IPS-20b (cell line): ENCODE data around the gene COA6.
"Not testable (repeated sequence)": the region's sequence is repeated elsewhere in the genome, so short reads cannot be mapped to it uniquely, and the experiment has no call there.

Experiments
- H3K27ac ChIP-seq: one replicate; pipeline ENCODE4 v1.5.1; 2013; ENCODE audit warnings: low read length
- H3K27me3 ChIP-seq: 2 replicates; pipeline ENCODE4 v1.6.1; 2013; ENCODE audit warnings: mild to moderate bottlenecking, low read length, inconsistent platforms; ENCODE audit not compliant: insufficient read depth
- H3K36me3 ChIP-seq: 2 replicates; pipeline ENCODE4 v1.6.1; 2013; ENCODE audit warnings: low read depth, mild to moderate bottlenecking, inconsistent platforms, low read length, moderate library complexity; ENCODE audit not compliant: insufficient read depth
- H3K4me1 ChIP-seq: 2 replicates; pipeline ENCODE4 v1.6.1; 2013; ENCODE audit warnings: mild to moderate bottlenecking, control low read depth, inconsistent platforms, low read length, moderate library complexity; ENCODE audit not compliant: insufficient read depth
- H3K4me3 ChIP-seq: 2 replicates; pipeline ENCODE4 v1.5.1; 2013; ENCODE audit warnings: mild to moderate bottlenecking, low read length, inconsistent platforms
- H3K9ac ChIP-seq: 2 replicates; pipeline ENCODE4 v1.6.1; 2013; ENCODE audit warnings: low read depth, mild to moderate bottlenecking, inconsistent platforms, low read length, moderate library complexity
- H3K9me3 ChIP-seq: 2 replicates; pipeline ENCODE4 v1.6.1; 2013; ENCODE audit warnings: mild to moderate bottlenecking, low read depth, low read length, inconsistent platforms; ENCODE audit not compliant: insufficient read depth

Gene COA6

GRCh38 chr1:234398849-234399381, 25.7 kb downstream of the COA6 start:
- H3K4me1 ChIP-seq = no peaks in the 10 kb centered on the region
- H3K4me3 ChIP-seq = no peak overlapping the region
- H3K9me3 ChIP-seq = no peaks in the 10 kb centered on the region
- no peak overlapping the region for H3K9ac ChIP-seq
- H3K36me3 ChIP-seq = 0 out of 2 replicates have a peak, but pooled peaks cover 12% of the 10 kb centered on the region
- H3K27ac ChIP-seq = no peak overlapping the region
- H3K27me3 ChIP-seq = no peaks in the 10 kb centered on the region

GRCh38 chr1:234399515-234399914, 26.3 kb downstream of the COA6 start:
- H3K27me3 ChIP-seq, H3K9ac ChIP-seq, H3K27ac ChIP-seq, H3K4me1 ChIP-seq, H3K4me3 ChIP-seq, H3K9me3 ChIP-seq: not testable (repeated sequence)
- H3K36me3 ChIP-seq = 0 out of 2 replicates have a peak, but pooled peaks cover 12% of the 10 kb centered on the region

DNA sequence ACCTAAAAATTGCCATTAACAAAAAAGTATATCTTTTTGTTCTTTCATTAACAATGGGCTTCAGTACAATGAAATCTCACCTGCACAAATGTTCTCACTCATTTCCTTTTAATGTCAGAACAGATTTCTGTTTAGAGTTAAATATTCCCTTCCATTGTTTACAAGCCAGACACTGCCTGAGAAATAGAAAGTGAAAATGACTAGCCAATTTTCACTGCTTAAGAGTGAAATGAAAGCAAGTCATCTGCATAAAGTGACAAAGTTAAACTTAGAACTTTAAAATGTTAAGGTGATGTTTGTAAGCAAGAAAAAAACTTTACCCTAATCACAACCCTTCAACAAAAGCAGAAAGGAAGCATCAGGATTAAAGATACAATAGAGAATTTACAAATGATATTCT, 27.5 kb downstream of the COA6 start:
- Histone ChIP-seq H3K4me3 (no peak overlapping the region), H3K9me3 (no peaks in the 10 kb centered on the region), H3K27ac (no peak overlapping the region), H3K27me3 (no peaks in the 10 kb centered on the region), H3K9ac (no peak overlapping the region), H3K4me1 (no peaks in the 10 kb centered on the region), H3K36me3 (peaks cover 19% of the 10 kb centered on the region)

DNA sequence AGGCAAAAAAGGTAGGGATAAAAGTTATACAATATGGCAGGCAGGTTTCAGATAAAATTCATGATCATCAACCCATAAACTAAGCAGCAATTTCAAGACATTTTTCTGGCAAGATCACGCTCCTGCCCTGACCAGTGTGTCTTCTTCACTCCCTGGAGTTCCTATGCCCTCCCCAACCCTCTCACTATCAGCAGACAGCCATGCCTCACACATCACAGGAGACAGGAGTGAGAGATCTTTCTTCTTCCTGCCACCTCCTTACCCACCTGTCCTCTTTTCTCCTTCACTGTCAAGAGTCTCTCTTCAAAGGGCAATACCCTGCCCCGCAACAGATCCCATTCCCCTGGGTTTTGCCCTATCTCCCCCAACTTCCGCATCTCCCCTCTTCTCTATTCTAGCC, 28.4 kb downstream of the COA6 start:
- Histone ChIP-seq H3K9ac (no peak overlapping the region), H3K36me3 (peaks cover 22% of the 10 kb centered on the region), H3K27ac (no peak overlapping the region), H3K27me3 (no peaks in the 10 kb centered on the region), H3K4me1 (no peaks in the 10 kb centered on the region), H3K9me3 (no peaks in the 10 kb centered on the region), H3K4me3 (no peak overlapping the region)

GRCh38 chr1:234402939-234403338, 29.7 kb downstream of the COA6 start:
- H3K9me3 ChIP-seq = no peaks in the 10 kb centered on the region
- H3K27me3 ChIP-seq = no peaks in the 10 kb centered on the region
- no peak overlapping the region for H3K27ac ChIP-seq
- peaks cover 22% of the 10 kb centered on the region for H3K36me3 ChIP-seq
- H3K4me3 ChIP-seq = no peak overlapping the region
- no peak overlapping the region for H3K9ac ChIP-seq
- H3K4me1 ChIP-seq = no peaks in the 10 kb centered on the region

DNA sequence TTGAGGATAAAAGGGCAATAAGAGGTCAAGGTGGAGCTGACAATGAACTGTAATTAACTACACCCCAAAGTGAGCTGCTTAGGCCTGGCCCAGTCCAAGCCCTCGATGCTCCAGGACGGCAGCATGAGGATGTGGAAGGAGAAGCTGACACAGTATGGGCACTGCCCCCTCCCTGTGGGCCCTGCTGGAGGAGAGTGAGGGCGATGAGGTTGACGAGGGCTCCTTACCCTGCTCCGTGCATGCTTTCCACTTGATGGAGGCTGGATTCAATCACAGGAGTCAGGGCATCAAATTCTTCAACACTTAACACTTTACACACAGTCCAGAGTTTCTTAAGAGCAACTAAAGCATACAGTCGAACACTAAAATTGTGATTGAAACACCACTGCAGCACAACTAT, 32.4 kb downstream of the COA6 start:
- H3K9ac ChIP-seq = no peak overlapping the region
- no peaks in the 10 kb centered on the region for H3K27me3 ChIP-seq
- H3K36me3 ChIP-seq = peaks cover 33% of the 10 kb centered on the region
- H3K9me3 ChIP-seq = no peaks in the 10 kb centered on the region
- no peak overlapping the region for H3K27ac ChIP-seq
- H3K4me3 ChIP-seq = no peak overlapping the region
- no peaks in the 10 kb centered on the region for H3K4me1 ChIP-seq

DNA sequence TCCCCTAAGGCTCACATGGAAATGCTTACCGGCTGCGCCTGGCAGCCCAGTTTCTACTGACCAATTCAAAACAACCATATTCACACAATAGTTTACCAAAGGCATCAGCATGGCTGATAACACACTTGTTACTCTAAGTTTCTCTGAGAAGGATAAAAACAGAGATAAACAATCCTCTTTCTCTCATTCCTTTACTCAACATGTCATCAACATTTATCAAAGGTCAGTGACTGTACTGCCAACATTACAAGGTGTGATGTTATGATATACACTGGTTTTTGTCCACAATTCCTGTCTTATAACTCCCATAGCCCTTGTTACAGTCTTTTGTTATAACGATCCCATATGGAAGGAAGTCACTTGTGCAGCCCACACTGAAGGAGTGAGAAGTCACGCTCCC, 33.6 kb downstream of the COA6 start:
- H3K36me3 ChIP-seq = peaks cover 33% of the 10 kb centered on the region
- H3K27me3 ChIP-seq = no peaks in the 10 kb centered on the region

DNA sequence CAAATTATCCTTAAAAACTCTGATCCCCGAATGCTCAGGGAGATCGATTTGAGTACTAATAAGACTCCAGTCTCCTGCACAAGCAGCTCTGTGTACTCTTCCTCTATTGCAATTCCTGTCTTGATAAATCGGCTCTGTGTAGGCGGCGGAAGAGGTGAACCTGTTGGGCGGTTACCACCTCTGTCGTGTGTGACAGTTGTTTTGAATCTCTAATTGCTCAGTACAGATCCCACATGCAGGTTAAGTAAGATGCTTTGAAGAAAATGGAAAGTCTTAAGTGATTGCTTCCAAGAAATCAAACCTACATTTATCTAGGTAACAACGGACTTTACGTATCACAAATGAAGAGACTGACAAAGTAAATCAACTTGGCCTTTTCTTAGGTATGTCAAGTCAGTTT, 35.5 kb downstream of the COA6 start:
- peaks cover 46% of the 10 kb centered on the region for H3K36me3 ChIP-seq
- no peaks in the 10 kb centered on the region for H3K27me3 ChIP-seq
- H3K4me3 ChIP-seq = no peak overlapping the region
- no peak overlapping the region for H3K9ac ChIP-seq
- H3K27ac ChIP-seq = no peak overlapping the region
- H3K9me3 ChIP-seq = no peaks in the 10 kb centered on the region
- H3K4me1 ChIP-seq = no peaks in the 10 kb centered on the region

More for the DNA sequence above, 33.6 kb downstream of the COA6 start:
- H3K9ac ChIP-seq = no peak overlapping the region
- no peaks in the 10 kb centered on the region for H3K9me3 ChIP-seq
- H3K4me1 ChIP-seq = no peaks in the 10 kb centered on the region
- H3K4me3 ChIP-seq = no peak overlapping the region
- no peak overlapping the region for H3K27ac ChIP-seq

DNA sequence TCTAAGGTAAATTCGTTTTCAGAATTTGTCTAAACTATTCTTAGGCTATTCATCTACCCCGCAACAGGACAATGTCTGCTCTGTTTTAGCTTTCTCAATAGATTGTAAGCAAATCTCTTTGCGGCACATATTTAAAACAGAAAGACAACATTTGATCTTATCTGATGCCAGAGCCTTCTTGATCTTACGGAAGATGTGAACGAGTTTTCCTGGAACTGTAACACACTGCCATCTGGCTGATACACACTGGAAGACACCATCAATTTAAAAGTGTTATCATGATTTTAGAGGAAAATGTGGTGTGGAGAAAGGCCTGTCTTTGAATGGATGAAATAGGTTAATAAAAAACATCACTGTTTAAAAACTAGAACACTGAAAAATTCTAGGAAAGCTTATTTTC, 36.1 kb downstream of the COA6 start:
- Histone ChIP-seq H3K36me3 (peaks cover 46% of the 10 kb centered on the region), H3K27ac (no peak overlapping the region), H3K27me3 (no peaks in the 10 kb centered on the region), H3K4me1 (no peaks in the 10 kb centered on the region), H3K9ac (no peak overlapping the region), H3K4me3 (no peak overlapping the region), H3K9me3 (no peaks in the 10 kb centered on the region)

GRCh38 chr1:234412830-234413229, 39.6 kb downstream of the COA6 start:
- no peaks in the 10 kb centered on the region for H3K27me3 ChIP-seq
- no peaks in the 10 kb centered on the region for H3K9me3 ChIP-seq
- no peak overlapping the region for H3K4me3 ChIP-seq
- no peaks in the 10 kb centered on the region for H3K4me1 ChIP-seq
- peaks cover 47% of the 10 kb centered on the region for H3K36me3 ChIP-seq
- H3K9ac ChIP-seq = no peak overlapping the region
- H3K27ac ChIP-seq = no peak overlapping the region

GRCh38 chr1:234413485-234413884, 40.2 kb downstream of the COA6 start:
- Histone ChIP-seq H3K4me1 (no peaks in the 10 kb centered on the region), H3K9me3 (no peaks in the 10 kb centered on the region), H3K9ac (no peak overlapping the region), H3K4me3 (no peak overlapping the region), H3K27me3 (no peaks in the 10 kb centered on the region), H3K36me3 (peaks cover 45% of the 10 kb centered on the region), H3K27ac (no peak overlapping the region)

DNA sequence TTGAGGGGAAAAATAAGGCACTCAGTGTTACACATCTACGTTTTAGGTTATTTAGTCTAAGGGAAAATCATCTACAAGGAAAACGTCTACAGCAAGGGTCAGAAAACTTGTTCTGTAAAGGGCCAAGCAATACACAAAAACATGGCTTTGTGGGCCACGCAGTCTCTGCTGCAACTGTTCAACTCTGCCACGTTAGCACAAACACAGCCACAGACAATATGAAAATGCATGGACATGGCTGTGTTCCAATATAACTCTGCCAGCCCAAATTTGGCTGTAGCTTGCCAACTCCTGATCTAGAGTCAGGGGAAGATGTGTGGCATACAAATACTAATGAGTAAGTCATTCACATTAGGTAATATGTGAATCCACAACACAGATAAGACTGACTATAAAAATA, 40.7 kb downstream of the COA6 start:
- no peaks in the 10 kb centered on the region for H3K27me3 ChIP-seq
- H3K4me3 ChIP-seq = no peak overlapping the region
- no peak overlapping the region for H3K9ac ChIP-seq
- H3K27ac ChIP-seq = no peak overlapping the region
- H3K36me3 ChIP-seq = peaks cover 41% of the 10 kb centered on the region
- H3K4me1 ChIP-seq = no peaks in the 10 kb centered on the region
- H3K9me3 ChIP-seq = no peaks in the 10 kb centered on the region
